NB4 (cell line): ENCODE results near the gene LENG8.

Experiments
- DNase-seq: peaks from one replicate; pipeline ENCODE4 v3.0.0; 2010; ENCODE audit warnings: low read depth
- H3K4me3 ChIP-seq: one replicate; pipeline ENCODE4 v1.5.1; 2011; ENCODE audit warnings: mild to moderate bottlenecking, low read depth, low read length, moderate library complexity
- MYC ChIP-seq: IDR thresholded peaks from 2 replicates; pipeline ENCODE4 v1.6.1; 2011; ENCODE audit warnings: low read depth, low read length
- POLR2A ChIP-seq: IDR thresholded peaks from 2 replicates; pipeline ENCODE4 v1.6.1; 2011; ENCODE audit warnings: mild to moderate bottlenecking; ENCODE audit not compliant: insufficient read length; ENCODE audit errors: extremely low read depth
- TF ChIP-seq, protein P1 (sequence below): IDR thresholded peaks from 2 replicates; pipeline ENCODE4 v1.6.1; 2011; ENCODE audit warnings: low read depth, low read length
- TF ChIP-seq, protein P2 (sequence below): IDR thresholded peaks from one replicate; pipeline ENCODE4 v1.5.1; 2012; ENCODE audit warnings: low read depth, low read length

Gene LENG8

DNA sequence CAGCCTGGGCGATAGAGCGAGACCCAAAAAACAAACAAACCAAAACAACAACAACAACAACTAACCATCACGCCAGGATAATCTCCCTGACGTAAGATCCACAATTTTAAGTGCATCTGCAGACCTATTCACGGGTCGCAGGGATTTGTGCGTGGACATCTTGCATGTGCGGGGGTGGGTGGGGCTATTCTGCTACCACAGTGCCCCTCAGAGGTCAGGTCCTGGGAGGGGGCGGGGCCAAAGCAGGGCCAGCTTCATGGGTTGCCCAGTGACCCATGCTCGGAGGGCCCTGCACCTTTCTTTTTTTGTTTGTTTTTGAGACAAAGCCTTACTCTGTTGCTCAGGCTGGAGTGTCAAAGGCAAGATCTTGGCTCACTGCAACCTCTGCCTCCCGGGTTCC, 26.7 kb downstream of the LENG8 start:
- H3K4me3 ChIP-seq, result no peak overlapping the region
- TF ChIP-seq, protein P1, sequence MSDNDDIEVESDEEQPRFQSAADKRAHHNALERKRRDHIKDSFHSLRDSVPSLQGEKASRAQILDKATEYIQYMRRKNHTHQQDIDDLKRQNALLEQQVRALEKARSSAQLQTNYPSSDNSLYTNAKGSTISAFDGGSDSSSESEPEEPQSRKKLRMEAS, result no peak
- no peak for TF ChIP-seq MYC
- TF ChIP-seq, protein P2, sequence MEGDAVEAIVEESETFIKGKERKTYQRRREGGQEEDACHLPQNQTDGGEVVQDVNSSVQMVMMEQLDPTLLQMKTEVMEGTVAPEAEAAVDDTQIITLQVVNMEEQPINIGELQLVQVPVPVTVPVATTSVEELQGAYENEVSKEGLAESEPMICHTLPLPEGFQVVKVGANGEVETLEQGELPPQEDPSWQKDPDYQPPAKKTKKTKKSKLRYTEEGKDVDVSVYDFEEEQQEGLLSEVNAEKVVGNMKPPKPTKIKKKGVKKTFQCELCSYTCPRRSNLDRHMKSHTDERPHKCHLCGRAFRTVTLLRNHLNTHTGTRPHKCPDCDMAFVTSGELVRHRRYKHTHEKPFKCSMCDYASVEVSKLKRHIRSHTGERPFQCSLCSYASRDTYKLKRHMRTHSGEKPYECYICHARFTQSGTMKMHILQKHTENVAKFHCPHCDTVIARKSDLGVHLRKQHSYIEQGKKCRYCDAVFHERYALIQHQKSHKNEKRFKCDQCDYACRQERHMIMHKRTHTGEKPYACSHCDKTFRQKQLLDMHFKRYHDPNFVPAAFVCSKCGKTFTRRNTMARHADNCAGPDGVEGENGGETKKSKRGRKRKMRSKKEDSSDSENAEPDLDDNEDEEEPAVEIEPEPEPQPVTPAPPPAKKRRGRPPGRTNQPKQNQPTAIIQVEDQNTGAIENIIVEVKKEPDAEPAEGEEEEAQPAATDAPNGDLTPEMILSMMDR, result no peak
- no peak for TF ChIP-seq POLR2A
- DNase-seq, result no peak

DNA sequence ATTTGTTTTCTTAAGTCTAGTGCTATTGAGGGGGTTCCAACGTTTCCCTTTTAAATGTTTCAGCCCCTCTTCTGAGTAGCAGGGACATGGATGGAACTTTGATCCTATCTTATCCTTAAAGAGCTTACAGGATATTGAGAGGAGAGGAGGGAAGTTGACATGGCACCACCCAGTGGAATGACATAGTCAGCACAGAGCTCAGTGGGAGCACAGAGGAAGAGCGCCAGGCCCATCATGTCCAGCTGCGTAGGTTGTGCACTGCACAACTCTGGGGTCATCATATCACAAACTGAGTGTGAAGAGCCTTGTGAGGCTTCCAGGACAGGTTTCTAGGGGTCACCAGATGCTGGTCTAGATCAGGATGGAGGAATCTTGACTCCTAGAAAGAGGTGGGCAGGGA, 28.7 kb downstream of the LENG8 start:
- DNase-seq, result no peak
- no peak for TF ChIP-seq POLR2A
- TF ChIP-seq MYC, result no peak
- TF ChIP-seq, protein P2, result no peak
- no peak overlapping the region for H3K4me3 ChIP-seq

DNA sequence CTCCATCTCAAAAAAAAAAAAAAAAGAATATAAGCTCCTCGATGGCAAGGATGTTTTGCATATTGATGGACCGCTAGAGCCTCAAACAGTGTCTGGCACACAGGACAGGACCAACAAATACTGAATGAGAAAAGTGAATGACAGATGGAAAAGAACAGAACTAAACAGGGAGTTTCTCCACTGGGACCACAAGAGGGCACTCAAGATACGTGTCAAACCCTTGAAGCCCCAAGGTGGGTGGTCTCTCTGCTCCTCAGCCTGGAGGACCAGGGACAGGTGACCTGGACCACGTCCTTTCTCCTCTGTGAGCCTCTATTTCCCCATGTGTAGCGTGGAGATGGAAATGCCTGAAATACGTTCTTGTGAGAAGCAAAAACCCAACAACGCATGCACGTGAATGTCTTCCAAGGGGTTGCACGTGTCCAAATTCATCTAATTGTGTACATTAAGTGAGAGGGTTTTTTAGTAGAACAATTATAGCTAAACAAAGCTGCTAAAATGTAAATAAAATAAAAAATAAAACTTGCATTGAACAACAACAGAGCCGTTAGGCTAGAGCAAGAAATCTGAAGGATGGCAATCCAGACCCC, 29.8 kb downstream of the LENG8 start:
- H3K4me3 ChIP-seq, result no peak overlapping the region
- TF ChIP-seq, protein P2, result peak; percentile 46
- TF ChIP-seq MYC, result no peak
- peak; percentile 53 for DNase-seq

DNA sequence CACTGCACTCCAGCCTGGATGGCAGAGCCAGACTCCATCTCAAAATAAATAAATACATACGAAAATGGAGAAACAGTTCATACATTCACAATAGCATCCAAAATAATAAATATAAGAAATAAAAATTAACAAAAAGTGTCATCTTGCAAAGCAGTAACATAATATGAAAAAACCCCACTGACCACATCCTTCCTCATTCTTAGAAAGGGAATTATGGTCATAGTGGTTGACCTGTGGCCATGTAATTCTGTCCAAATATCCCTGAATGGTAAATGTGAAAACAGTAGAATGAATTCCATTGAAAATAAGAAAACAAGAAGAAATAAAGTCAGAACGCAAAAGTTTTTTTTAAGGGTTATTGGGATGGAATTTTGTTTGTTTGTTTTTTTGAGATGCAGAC, 31.1 kb downstream of the LENG8 start:
- TF ChIP-seq POLR2A (no peak), MYC (no peak)
- TF ChIP-seq, protein P1, result no peak
- TF ChIP-seq, protein P2, result no peak
- H3K4me3 ChIP-seq, result no peak overlapping the region
- peak; percentile 43 for DNase-seq

DNA sequence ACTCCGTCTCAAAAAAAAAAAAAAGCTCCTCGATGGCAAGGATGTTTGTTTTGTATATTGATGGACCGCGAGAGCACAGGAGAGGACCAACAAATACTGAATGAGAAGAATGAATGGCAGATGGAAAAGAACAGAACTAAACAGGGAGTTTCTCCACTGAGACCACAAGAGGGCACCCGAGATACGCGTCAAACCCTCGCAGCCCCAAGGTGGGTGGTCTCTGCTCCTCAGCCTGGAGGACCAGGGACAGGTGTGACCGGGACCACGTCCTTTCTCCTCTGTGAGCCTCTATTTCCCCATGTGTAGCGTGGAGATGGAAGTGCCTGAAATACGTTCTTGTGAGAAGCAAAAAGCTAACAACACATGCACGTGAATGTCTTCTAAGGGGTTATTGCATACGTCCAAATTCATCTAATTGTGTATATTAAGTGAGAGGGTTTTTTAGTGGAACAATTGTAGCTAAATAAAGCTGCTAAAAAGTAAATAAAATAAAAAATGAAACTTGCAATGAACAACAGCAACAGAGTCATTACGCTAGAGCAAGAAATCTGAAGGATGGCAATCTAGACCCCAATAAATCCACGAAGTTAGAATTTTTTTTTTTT, 32.4 kb downstream of the LENG8 start:
- peak; percentile 53 for DNase-seq
- no peak overlapping the region for H3K4me3 ChIP-seq
- no peak for TF ChIP-seq MYC
- TF ChIP-seq, protein P1, result no peak
- TF ChIP-seq, protein P2, result peak; percentile 46

DNA sequence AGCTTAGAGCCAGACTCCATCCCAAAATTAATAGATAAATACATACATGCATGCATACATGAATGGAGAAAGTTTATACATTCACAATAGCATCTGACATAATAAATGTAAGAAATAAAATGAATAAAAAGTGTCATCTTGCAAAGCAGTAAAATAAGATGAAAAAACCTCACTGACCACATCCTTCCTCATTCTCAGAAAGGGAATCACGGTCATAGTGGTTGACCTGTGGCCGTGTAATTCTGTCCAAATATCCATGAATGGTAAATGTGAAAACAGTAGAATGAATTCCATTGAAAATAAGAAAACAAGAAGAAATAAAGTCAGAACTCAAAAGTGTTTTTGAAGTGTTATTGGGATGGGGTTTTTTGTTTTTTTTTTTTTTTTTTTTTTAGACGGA, 33.9 kb downstream of the LENG8 start:
- TF ChIP-seq, protein P2, result no peak
- TF ChIP-seq MYC (no peak), POLR2A (no peak)
- TF ChIP-seq, protein P1, result no peak
- H3K4me3 ChIP-seq, result no peak overlapping the region
- peak; percentile 45 for DNase-seq
